GM19043 (cell line): ENCODE data around the gene PPP3CA.

Experiments
- ATAC-seq: cut with Tn5 transposase; IDR thresholded peaks from one replicate; pipeline ENCODE4 v1.9.1; 2021; ENCODE audit warnings: low read depth; ENCODE audit not compliant: unreplicated experiment

The PPP3CA gene

GRCh38 chr4:101332424-101332823, 14.9 kb downstream of the PPP3CA start:
- no peak for ATAC-seq

- no peak for ATAC-seq
Observed at GRCh38 chr4:101331017-101331416, 16.3 kb downstream of the PPP3CA start.

GRCh38 chr4:101329592-101329991, 17.7 kb downstream of the PPP3CA start:
- ATAC-seq = no peak

GRCh38 chr4:101328063-101328602, 19.2 kb downstream of the PPP3CA start:
- ATAC-seq = peak; percentile 82

- no peak for ATAC-seq
Observed at GRCh38 chr4:101326576-101326975, 20.8 kb downstream of the PPP3CA start.

- ATAC-seq = no peak
Observed at GRCh38 chr4:101322743-101323142, 24.6 kb downstream of the PPP3CA start.

GRCh38 chr4:101321481-101322042, 25.8 kb downstream of the PPP3CA start:
- ATAC-seq = no peak

GRCh38 chr4:101315786-101316185, 31.5 kb downstream of the PPP3CA start:
- no peak for ATAC-seq

GRCh38 chr4:101315041-101315440, 32.3 kb downstream of the PPP3CA start:
- no peak for ATAC-seq

- no peak for ATAC-seq
Observed at GRCh38 chr4:101309925-101310324, 37.4 kb downstream of the PPP3CA start.

GRCh38 chr4:101307899-101308298, 39.4 kb downstream of the PPP3CA start:
- no peak for ATAC-seq

- ATAC-seq = peak; percentile 18
Observed at GRCh38 chr4:101306764-101307615, 40.3 kb downstream of the PPP3CA start.

- peak; percentile 65 for ATAC-seq
Observed at GRCh38 chr4:101306225-101306624, 41.1 kb downstream of the PPP3CA start.

- ATAC-seq = no peak
Observed at GRCh38 chr4:101304916-101305315, 42.4 kb downstream of the PPP3CA start.

GRCh38 chr4:101299899-101300540, 47.3 kb downstream of the PPP3CA start:
- no peak for ATAC-seq

- ATAC-seq = no peak
Observed at GRCh38 chr4:101299021-101299420, 48.3 kb downstream of the PPP3CA start.

GRCh38 chr4:101295691-101296090, 51.6 kb downstream of the PPP3CA start:
- ATAC-seq = no peak

- no peak for ATAC-seq
Observed at GRCh38 chr4:101294597-101294996, 52.7 kb downstream of the PPP3CA start.

GRCh38 chr4:101292901-101293300, 54.4 kb downstream of the PPP3CA start:
- no peak for ATAC-seq

GRCh38 chr4:101292214-101292613, 55.1 kb downstream of the PPP3CA start:
- no peak for ATAC-seq

- no peak for ATAC-seq
Observed at GRCh38 chr4:101291198-101291597, 56.1 kb downstream of the PPP3CA start.
